DMS53 (cell line): ENCODE results near the gene AGFG1.

Source experiments
- DNase-seq: peaks from one replicate; lab custom pipeline; 2025; lab: John Stamatoyannopoulos, UW

Gene AGFG1

GRCh38 chr2:227471924-227472264 is at the start of gene AGFG1:
AGFG1 (plus strand) TSS chr2:227472156; CDS start chr2:227472422, 266 bp downstream.
- DNase-seq: peak; percentile 78

DNA sequence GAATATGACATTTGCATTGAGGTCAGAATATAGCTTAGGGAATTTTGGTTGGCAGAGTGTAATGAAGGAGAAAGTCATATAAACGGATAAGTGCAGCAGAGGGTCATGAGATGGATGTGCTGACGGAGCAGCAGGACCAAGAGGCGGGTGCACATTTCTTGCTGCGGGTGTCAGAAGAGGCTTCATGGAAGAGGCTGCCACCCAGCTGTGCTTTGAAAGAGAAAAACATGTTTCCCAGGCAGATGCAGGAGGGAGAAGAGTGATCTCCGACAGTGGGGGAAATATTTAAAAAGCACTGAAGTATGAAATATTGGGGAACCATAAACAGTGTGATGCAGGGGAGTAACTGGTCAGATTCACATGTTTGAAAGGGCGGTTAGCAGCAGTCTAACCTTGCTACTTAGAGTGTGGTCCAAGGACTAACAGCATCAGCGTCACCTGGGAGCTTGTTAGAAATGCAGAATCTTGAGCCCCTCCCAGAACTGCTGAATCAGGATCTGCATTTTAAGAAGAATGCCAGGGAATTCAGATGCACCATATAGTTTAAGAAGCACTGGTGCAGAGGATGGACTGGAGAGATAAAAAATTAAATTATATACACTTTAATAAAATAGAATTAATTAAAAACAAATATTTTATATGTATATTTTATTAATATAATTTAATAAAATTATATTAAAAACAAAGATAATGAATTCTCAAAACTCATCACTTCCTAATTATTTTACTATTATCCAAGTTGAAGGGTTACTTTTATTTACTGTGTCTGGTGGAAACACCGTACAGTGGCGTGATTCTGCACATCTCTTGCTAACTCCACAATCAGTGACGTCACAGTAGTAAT is 48.1 kb upstream of the AGFG1 start:
- DNase-seq: no peak

- DNase-seq: no peak
These were observed 43.1 kb upstream of the AGFG1 start for GRCh38 chr2:227428731-227429285.

GRCh38 chr2:227430639-227431038 is 41.3 kb upstream of the AGFG1 start:
- DNase-seq: no peak

- no peak for DNase-seq
These were observed 38.8 kb upstream of the AGFG1 start for GRCh38 chr2:227433171-227433570.

GRCh38 chr2:227436436-227437174 is 35.4 kb upstream of the AGFG1 start:
- DNase-seq: no peak

DNA sequence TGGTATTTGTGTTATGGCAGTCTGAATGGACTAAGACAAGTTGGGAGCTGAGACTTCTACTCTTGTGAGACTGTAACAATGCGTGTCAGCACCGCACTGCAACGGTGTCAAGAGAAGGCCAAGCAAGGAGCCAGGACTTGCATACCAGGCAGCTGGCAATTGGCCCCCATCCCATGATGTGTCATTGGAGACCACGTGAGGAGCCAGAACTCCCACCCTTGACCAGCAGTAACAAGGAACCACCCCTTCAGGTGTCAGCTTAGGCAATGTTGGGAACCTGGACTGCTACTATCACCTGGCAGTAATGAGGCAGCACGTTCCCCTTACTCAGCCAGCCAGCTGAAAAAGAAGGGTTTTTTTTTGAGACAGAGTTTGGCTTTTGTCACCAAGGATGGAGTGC is 32.7 kb upstream of the AGFG1 start:
- no peak for DNase-seq

DNA sequence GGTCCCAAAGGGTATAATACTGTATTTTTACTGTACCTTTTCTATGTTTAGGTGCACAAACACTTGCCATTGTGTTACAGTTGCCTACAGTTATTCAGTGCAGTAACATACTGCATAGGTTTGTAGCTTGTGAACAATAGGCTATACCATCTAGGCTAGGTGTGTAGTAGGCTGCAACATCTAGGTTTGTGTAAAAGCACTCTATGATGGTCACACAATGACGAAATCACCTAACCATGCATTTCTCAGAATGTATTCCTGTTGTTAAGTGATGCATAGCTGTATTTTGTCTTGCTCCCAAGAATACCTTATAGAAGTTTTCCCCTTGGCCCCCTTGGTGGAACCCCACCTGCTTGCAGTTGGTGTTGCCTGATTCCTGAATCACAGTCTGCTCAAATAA is 29.3 kb upstream of the AGFG1 start:
- no peak for DNase-seq

DNA sequence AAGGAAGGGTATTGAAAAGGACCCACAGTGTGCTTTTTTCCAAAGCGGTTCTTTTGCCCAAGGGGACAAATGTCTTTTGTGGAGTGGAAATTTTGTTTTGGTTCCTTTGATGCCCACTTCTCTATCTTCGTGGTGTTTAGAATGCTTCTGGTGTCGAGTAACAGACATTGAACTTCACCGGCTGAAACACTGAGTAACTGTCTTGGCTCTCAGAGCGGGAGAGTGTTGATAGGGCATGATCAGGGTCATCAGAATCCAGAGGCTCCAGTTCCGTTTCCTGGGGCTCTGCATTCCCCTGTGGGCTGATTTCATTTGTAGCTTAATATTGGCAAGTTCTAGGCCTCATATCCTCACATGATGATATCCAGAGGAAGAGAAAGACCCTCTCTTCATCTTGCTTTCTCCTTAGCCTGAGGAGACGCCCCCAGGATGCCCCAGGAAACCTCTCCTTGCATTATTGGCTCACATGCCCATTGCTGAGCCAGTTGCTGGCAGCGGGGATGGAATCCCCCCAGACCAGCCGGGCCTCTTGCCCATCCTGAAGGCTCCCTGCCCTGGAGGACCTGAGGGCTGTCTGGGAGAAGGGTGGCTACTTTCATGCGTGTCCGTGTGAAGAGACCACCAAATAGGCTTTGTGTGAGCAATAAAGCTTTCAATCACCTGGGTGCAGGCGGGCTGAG is 27.9 kb upstream of the AGFG1 start:
- no peak for DNase-seq

DNA sequence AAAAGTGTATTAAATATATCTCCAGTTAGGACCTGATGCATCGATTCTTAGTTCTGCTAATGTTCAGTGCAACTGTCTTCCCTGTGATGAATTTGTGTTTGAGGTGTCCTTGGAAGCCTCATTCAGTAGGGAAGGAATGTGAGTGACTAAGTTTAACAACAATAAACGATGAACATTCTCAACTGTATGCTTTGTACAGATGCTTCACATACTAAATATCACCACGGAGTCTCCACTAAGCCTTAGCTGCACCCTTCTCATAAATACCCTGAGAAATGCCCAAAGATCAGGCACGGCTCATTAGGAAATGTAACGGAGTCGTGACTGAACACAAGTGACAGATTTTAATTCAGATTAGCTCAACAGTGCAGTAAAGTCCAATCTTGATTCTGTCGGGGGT is 24.4 kb upstream of the AGFG1 start:
- DNase-seq: no peak

- DNase-seq: no peak
These were observed 21.6 kb upstream of the AGFG1 start for GRCh38 chr2:227450311-227450841.

DNA sequence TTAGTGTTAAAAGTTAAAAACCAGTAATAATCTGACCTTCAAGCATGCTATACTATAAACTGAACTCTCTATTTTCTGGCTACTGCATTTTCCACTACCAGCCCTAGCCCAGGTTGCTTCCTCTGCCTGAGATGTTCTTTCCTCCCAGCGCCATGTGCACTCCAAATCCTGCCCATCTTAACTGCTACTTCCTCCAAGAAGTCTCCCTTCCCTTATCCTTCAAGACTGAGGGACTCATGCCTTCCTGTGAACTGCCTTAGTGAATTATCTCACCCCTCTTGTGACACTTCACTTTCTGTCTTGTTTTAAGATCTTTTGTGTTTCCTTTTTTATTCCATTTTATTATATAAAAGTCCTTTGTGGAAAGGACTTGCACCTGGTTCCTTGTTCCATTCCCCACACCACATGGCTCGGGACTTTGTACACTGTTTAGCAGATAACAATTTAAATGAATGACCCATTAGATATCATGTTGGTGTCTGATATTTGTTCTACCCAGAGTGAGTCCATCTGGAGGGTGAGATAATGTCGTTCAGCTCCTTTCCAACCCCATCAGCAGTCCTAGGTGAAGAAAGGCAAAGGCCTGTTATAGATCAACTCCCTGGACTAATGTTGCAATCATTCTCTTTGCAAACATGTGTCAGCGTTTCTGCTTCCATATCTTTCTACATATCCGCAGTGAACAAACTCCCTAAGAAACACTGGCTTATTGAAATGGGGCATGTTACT is 20.9 kb upstream of the AGFG1 start:
- no peak for DNase-seq

DNA sequence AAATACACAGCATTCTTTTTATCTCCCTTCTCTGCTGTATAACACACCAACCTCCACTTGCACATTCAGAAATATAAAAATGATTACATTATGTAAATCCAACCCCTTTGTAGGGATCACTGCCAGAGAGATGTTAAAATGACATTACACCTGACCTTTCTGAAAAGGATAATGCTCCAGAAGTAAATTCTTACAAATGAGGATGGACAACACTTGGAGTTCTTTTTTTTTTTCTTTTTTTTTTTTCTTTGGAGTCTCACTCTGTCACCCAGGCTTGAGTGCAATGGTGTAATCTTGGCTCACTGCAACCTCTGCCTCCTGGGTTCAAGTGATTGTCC is 20.3 kb upstream of the AGFG1 start:
- DNase-seq: no peak

DNA sequence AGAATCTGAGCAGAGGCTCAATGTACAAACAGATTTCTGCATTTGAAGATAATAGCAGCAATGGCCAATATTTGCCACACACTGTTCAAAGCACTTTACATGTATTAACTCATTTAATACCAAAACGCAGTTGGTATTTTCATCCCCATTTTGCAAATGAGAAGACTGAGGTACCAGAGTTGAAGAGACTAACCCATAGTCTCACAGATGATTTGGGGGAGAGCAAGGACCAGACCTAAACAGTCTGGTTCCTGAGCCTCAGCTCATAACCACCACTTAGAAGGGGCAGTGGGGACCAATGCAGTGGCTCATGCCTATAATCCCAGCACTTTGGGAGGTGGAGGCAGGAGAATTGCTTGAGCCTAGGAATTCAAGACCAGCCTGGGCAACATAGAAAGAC is 18.1 kb upstream of the AGFG1 start:
- no peak for DNase-seq

GRCh38 chr2:227454323-227454860 is 17.6 kb upstream of the AGFG1 start:
- DNase-seq: no peak

DNA sequence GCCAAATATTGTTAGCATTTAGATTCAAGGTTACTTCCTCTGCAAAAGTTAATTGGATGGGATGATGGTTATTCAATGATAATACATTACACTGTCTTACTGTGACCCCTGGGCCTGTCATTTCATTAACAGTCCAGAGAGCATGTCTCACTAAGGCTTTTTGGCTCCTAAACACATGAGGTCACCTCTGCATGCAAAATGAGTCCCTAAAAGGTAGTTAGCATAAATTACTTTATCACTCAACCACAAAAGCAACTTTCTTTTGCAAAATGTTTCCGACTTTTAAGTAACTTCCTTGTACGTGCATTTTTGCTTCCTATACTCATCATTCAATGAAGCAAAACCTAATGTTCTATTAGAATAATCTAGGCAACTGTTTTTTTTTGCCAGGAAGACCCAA is 16.8 kb upstream of the AGFG1 start:
- no peak for DNase-seq

DNA sequence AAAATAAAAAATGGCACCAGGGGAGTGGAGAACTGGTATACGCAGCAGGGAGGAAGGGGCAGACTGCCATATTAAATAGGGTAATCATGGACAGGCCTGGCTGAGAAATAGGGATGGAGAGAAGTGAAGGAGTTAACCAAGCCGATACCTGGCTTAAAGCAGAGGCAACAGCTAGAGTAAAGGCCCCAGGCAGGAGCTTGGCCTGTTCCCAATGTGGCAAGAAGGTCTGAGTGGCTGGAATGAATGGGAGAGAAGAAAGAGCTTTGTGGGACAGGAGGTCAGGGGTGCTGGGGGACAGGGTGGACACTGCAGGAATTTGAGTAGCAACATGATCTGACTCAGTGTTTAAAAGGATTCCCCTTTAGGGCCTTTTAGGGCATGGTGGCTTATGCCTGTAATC is 15.9 kb upstream of the AGFG1 start:
- DNase-seq: no peak

- DNase-seq: no peak
These were observed 15.2 kb upstream of the AGFG1 start for GRCh38 chr2:227456772-227457171.

- no peak for DNase-seq
These were observed 11.9 kb upstream of the AGFG1 start for GRCh38 chr2:227460070-227460485.

DNA sequence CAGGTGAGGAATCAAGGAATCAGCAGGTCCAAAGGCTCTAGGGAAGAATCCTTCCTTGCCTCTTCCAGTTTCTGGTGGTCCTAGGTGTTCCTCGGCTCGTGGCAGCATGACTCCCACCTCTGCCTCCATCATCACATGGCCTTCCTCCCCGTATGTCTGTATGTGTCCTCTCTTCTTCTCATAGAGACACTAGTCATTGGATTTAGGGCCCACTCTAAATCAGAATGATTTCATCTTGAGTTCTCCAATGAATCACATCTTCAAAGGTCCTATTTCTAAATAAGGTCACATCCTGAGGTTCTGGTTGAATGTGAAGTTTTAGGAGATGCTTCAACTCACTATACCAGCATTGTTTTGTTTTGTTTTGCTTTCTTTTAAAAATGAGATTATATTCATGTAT is 11.1 kb upstream of the AGFG1 start:
- DNase-seq: no peak

GRCh38 chr2:227461811-227462461 is 10.0 kb upstream of the AGFG1 start:
- no peak for DNase-seq
